Skeletal muscle cell (primary cell): ENCODE data around the gene CLPTM1L.

Experiments
- DNase-seq: peaks from one replicate; pipeline ENCODE4 v3.0.0-alpha.2; 2010; ENCODE audit warnings: low read depth
- H3K4me3 ChIP-seq: 2 replicates; pipeline ENCODE4 v1.5.1; 2011; ENCODE audit warnings: low read depth, mild to moderate bottlenecking, control low read depth, low read length, moderate library complexity

The CLPTM1L gene

GRCh38 chr5:1270426-1270825 lies 74.5 kb downstream of the CLPTM1L start:
- H3K4me3 ChIP-seq: no peak overlapping the region
- no peak for DNase-seq

GRCh38 chr5:1268666-1269065 lies 76.2 kb downstream of the CLPTM1L start:
- no peak overlapping the region for H3K4me3 ChIP-seq
- DNase-seq: no peak

DNA sequence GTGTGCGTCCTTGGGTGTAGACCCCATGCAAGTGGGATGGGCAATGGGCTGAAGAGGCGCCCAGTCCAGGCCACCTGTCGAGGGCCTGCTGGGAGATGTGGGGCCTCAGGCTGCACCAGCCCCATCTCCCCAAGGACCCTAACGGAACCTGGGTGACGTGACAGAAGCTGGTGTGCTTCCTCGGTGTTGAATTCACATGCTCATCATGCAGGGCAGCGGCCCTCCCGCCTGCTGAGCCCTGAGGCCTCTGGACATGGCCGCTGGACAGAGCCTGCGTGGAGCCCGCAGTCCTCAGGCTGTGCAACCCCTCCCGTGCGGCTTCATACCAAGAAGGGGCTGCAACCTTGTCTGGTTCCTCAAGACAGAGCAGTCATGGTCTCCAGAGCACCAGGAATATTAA lies 76.8 kb downstream of the CLPTM1L start:
- no peak overlapping the region for H3K4me3 ChIP-seq
- DNase-seq: no peak
